ENCODE measurements around the gene MAP3K3. TPM values are rescaled to one million over a fixed set of nuclear protein-coding genes. Genes with fewer than 3 reads are reported as not detected.

MAP3K3 gene
- total RNA-seq, 1 donor from 2014 or later, result 75.6 TPM

DNA sequence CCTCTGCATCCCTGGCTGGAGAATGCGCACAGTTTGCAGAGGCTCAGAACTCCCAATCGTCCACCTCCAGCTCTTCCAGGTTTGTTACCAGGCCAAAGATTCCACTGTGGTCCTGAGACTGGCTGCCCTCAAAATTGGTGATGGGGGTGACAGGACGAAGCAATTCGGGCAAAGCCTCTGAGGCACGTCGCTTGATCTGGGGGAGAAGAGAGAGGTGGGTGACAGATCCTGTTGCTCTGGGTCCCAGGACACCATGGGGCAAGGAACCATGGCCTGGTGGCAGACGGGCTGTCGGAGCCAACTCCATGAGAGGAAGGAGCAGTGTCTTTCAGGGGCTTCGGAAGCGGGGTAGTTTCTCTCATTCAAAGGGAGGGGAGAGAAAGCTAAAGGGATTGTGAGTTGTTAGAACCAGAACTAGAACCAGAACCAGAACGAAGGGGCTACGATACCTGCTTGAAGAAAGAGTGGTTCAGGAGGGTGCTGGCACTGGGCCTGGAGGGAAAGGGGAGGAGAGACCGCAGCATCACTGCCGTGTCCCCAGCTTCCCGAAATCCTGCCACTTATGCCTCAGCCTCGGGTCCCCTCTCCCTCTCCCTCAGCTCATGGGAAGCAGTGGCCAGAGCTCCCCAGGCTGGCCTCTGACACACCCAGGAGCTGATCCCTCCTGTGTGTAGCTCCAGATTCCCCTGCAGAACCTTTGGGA is 81.5 kb downstream of the MAP3K3 start:
- Histone ChIP-seq H3K36me3 (peaks cover 19 to 53% of the 10 kb centered on the region in 2 donors), H3K27me3 (no peaks in the 10 kb centered on the region), H3K4me3 (no peak overlapping the region), H3K27ac (no peak overlapping the region), H3K9me3 (no peaks in the 10 kb centered on the region), H3K4me1 (peaks cover 6 to 9% of the 10 kb centered on the region in 2 donors)
- intact Hi-C loops (cut with DNase I), result no loop called here
- TF ChIP-seq, protein P1, sequence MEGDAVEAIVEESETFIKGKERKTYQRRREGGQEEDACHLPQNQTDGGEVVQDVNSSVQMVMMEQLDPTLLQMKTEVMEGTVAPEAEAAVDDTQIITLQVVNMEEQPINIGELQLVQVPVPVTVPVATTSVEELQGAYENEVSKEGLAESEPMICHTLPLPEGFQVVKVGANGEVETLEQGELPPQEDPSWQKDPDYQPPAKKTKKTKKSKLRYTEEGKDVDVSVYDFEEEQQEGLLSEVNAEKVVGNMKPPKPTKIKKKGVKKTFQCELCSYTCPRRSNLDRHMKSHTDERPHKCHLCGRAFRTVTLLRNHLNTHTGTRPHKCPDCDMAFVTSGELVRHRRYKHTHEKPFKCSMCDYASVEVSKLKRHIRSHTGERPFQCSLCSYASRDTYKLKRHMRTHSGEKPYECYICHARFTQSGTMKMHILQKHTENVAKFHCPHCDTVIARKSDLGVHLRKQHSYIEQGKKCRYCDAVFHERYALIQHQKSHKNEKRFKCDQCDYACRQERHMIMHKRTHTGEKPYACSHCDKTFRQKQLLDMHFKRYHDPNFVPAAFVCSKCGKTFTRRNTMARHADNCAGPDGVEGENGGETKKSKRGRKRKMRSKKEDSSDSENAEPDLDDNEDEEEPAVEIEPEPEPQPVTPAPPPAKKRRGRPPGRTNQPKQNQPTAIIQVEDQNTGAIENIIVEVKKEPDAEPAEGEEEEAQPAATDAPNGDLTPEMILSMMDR (IDR thresholded peaks at IDR 0.05), result no peak
- peak in 1 of 2 donors; percentile 60 for DNase-seq (ENCODE audit: low spot score in 2 of 2)

DNA sequence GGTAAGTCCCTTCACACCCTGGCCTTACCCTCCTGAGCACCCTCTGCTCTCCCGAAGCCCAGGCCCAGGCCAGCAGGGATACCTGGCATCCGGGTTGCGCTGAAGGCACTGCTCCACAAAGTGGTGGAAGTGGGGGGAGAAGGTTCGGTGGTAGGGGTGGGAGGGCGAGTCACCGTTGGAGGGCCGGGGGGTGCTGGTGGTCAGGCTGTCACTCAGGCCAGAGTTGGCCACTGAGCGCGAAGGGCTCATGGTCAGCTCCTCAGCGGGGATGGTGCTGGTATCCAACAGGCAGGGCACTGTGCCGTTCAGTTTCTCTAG is 82.0 kb downstream of the MAP3K3 start:
- H3K9me3 ChIP-seq, result no peaks in the 10 kb centered on the region
- H3K4me1 ChIP-seq, result peaks cover 4 to 9% of the 10 kb centered on the region in 2 donors
- no peak overlapping the region for H3K4me3 ChIP-seq
- peaks cover 24 to 58% of the 10 kb centered on the region in 2 donors for H3K36me3 ChIP-seq
- no peaks in the 10 kb centered on the region for H3K27me3 ChIP-seq
- H3K27ac ChIP-seq, result no peak overlapping the region
- intact Hi-C loops (cut with DNase I), result no loop called here
- DNase-seq (ENCODE audit: low spot score in 2 of 2), result no peak
- TF ChIP-seq, protein P1 (IDR thresholded peaks at IDR 0.05), result no peak

DNA sequence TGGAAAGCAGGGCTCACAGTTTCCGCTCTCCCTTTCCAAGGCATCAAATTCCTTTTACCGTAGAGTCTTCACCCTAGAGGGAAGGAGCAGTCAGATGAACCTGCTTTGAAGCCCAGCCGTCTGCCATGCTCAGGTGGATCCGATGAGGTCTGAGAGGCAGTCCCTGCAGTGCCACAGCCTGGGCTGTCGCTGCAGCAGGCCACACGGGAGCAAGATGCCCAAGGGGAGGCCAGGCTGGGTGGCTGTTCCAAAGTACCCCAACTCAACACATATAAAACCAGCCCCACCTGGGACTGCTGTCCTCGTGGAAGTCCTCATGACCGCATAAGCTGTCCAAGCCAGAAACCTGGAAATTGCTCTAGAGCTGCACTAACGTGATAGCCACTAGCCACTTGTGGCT is 82.6 kb downstream of the MAP3K3 start:
- Histone ChIP-seq H3K27me3 (no peaks in the 10 kb centered on the region), H3K27ac (no peak overlapping the region), H3K36me3 (peaks cover 30 to 63% of the 10 kb centered on the region in 2 donors), H3K9me3 (no peaks in the 10 kb centered on the region), H3K4me3 (no peak overlapping the region), H3K4me1 (peaks cover 2 to 9% of the 10 kb centered on the region in 2 donors)
- intact Hi-C loops (cut with DNase I), result no loop called here
- no peak for DNase-seq (ENCODE audit: low spot score in 2 of 2)
- TF ChIP-seq, protein P1 (IDR thresholded peaks at IDR 0.05), result no peak

DNA sequence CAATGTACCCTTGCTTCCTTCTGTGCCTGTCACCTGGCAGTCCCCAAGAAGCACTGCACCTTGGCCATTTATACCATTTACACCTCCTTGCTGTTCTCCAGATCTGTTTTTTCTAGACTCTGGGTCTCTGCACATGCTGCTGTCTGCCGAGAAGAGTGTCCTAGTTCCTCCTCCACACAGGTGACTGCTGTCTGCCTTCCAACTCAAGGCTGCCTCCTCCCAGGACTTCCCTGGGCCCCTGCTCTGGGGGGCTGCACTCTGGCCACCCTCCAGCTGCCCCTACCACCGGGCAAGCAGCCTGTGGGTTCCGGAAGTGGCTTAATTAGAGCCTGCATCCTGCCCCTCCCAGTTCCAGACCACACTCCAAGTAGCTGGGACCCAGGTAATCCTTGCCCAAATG is 83.4 kb downstream of the MAP3K3 start:
- Histone ChIP-seq H3K9me3 (no peaks in the 10 kb centered on the region), H3K27me3 (no peaks in the 10 kb centered on the region), H3K4me1 (peaks cover 2 to 9% of the 10 kb centered on the region in 2 donors), H3K4me3 (no peak overlapping the region), H3K27ac (no peak overlapping the region), H3K36me3 (peaks cover 39 to 71% of the 10 kb centered on the region in 2 donors)
- intact Hi-C loops (cut with DNase I), result no loop called here
- TF ChIP-seq, protein P1 (IDR thresholded peaks at IDR 0.05), result no peak
- peak in 1 of 2 donors; percentile 35 for DNase-seq (ENCODE audit: low spot score in 2 of 2)

DNA sequence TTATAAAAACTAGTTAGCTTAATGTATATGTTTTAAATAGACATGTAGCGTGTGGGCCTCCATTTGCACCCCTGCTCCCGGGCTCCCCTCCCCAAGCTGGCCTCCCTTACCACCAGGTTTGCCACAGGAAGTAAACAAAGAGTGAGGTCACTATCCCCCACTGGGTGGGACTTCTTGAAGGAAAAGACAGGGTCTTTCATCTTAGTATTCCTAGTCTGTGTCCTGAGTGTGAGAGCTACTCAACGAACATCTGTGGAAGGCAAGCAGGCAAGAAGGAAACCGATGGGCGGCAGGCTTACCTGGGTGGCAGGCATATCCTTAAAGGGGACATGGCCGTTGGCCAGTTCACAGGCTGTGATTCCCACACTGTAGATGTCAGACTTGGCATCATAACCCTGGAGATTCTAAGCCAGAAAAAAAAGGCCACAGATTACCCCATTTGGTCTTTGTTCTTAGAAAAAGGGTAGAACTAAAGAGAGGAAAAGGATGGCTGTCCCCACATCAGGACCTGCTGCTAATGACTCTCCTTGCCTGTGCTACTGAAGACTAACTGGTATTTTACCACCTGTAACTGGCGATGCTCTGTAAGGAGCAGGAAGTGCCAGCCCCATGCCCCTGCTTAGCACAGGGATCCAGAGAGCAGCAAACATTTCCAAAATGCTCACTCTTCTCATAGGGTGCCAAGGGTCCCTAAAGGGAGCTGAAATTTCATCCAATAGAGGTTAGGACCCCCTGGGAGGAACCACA is 84.3 kb downstream of the MAP3K3 start:
- peak in 1 of 2 donors; percentile 51 for DNase-seq (ENCODE audit: low spot score in 2 of 2)
- Histone ChIP-seq H3K4me1 (peaks cover 0 to 2% of the 10 kb centered on the region in 2 donors), H3K4me3 (no peak overlapping the region), H3K27me3 (no peaks in the 10 kb centered on the region), H3K36me3 (peaks cover 47 to 79% of the 10 kb centered on the region in 2 donors), H3K9me3 (no peaks in the 10 kb centered on the region), H3K27ac (no peak overlapping the region)
- TF ChIP-seq, protein P1 (IDR thresholded peaks at IDR 0.05), result no peak
- intact Hi-C loops (cut with DNase I), result no loop called here

Data from ascending aorta (tissue), 2 donors.